GM10248 (cell line): Measurements from ENCODE around the gene OR11A1.

Experiments used
- CTCF ChIA-PET: fragments of 300-600 bp; sonication (Branson Sonifier 250); formaldehyde crosslinking; extraction: SDS; loops from one replicate; lab custom pipeline; 2021; ENCODE audit warnings: antibody characterized with exemption; lab: Yijun Ruan, JAX
- POLR2A ChIA-PET: fragments of 350-650 bp; sonication (Branson Sonifier 250); formaldehyde crosslinking; extraction: SDS; loops from one replicate; lab custom pipeline; 2020; ENCODE audit warnings: antibody characterized with exemption; lab: Yijun Ruan, JAX
- DNase-seq: peaks from one replicate; pipeline ENCODE4 v3.0.0; 2012; ENCODE audit errors: extremely low spot score
- TF ChIP-seq, protein P1 (sequence below): IDR thresholded peaks from 2 replicates; pipeline ENCODE4 v1.5.1; 2012; ENCODE audit warnings: mild to moderate bottlenecking, low read depth; ENCODE audit errors: extremely low read depth, missing control alignments, control extremely low read depth

The OR11A1 gene

DNA sequence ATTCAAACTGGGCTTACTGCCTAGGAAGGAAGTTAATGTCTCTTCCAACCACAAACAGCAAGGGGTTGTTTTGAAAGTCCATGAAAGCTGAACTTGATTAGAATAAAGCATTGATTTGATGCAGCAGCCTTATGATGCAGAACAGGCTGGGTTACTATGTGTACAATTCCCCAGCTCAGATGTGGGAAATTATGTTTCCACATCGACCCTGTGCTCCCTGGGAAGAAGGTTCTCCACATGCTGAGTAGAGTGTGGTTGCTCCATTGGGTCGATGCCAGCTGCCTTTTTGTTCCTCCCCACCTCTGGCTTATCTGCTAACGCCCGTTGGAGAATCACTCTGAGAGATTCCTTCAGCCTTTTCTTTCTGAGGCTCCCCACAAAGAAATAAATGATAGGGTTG lies 29.7 kb upstream of the OR11A1 start:
- TF ChIP-seq, protein P1, sequence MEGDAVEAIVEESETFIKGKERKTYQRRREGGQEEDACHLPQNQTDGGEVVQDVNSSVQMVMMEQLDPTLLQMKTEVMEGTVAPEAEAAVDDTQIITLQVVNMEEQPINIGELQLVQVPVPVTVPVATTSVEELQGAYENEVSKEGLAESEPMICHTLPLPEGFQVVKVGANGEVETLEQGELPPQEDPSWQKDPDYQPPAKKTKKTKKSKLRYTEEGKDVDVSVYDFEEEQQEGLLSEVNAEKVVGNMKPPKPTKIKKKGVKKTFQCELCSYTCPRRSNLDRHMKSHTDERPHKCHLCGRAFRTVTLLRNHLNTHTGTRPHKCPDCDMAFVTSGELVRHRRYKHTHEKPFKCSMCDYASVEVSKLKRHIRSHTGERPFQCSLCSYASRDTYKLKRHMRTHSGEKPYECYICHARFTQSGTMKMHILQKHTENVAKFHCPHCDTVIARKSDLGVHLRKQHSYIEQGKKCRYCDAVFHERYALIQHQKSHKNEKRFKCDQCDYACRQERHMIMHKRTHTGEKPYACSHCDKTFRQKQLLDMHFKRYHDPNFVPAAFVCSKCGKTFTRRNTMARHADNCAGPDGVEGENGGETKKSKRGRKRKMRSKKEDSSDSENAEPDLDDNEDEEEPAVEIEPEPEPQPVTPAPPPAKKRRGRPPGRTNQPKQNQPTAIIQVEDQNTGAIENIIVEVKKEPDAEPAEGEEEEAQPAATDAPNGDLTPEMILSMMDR, result no peak
- ChIA-PET POLR2A (no interaction called here), CTCF (no interaction called here)
- no peak for DNase-seq

DNA sequence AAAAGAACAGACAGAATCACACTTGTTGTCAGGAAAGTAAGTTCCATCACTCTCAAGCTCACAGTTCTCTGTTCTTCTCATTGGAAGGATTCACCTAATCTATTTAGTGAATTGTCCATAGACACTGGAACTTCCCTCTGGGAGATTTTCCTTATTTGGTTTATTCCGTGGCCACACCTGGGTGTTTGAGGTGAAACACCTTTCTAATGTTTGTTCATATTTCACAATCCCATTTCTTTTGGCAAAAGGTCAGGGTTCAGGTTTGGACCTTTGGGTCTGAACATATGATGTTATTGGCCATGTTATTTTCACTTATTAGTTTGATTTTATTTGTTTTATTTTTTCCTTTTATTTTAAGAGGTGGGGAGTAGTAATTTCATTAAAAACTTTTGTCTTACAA lies 26.9 kb upstream of the OR11A1 start:
- TF ChIP-seq, protein P1, result no peak
- CTCF ChIA-PET, result no interaction called here
- no peak for DNase-seq
- POLR2A ChIA-PET, result no interaction called here

DNA sequence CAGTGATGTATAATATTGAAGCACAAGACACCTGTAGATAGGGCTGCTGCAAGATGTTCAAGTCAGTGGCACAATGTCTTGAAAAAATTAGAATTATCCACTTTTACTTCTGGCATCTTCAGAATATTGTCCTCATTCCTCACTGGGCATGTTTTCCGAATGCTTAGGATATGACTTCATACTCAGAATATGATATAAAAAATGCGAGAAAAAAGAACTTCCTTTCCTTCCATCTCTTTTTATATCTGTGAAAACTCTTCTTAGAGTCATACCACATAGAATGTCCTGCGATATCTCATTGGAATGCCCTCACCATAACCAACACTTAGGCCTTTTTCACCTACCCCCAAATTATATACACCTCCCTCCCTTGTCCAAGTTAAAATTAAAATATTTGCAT lies 26.3 kb upstream of the OR11A1 start:
- TF ChIP-seq, protein P1, result no peak
- ChIA-PET POLR2A (no interaction called here), CTCF (no interaction called here)
- no peak for DNase-seq

DNA sequence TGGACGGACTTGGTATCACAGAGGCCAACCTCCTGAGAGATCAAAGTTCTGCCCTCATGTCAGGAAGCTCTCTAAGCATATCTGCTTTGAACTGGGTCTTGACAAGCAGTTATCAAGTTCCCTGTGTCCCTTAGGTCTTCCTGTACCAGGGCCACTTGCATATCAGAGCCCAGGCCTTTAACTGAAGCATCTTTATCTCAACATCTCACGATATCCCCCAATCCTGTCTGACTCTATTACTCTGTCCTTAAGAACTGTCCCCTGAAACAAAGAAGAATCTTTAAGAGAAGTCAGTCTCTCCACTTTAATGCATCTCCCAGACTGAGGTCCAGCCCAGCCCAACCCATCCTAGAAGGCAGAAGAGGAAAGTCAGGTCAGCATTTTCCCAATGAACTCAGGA lies 22.7 kb upstream of the OR11A1 start:
- TF ChIP-seq, protein P1, result no peak
- ChIA-PET POLR2A (no interaction called here), CTCF (no interaction called here)
- DNase-seq, result no peak

DNA sequence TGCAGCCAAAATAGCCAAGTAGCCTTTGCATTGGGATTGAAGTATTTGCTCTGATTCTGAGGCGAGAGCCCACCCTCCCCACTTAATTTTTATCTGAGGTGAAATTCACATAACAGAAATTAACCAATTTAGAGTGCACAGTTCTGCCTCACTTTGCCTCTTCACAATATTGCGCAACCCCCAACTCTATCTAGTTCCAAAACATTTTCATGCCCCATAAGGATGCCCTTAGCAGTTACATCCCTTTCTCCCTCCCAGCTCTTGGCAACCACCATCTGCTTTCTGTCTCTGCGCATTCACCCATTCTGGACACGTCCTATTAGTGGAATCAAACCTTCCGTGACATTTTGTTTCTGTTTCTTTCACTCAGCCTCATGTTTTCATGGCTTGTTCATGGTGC lies 21.9 kb upstream of the OR11A1 start:
- ChIA-PET POLR2A (no interaction called here), CTCF (interaction anchor here (2.6 kb wide), 1 partner anchor 12 kb away, joined by 6 read pairs; no protein-coding TSS in a partner anchor)
- DNase-seq, result no peak
- TF ChIP-seq, protein P1, result no peak

DNA sequence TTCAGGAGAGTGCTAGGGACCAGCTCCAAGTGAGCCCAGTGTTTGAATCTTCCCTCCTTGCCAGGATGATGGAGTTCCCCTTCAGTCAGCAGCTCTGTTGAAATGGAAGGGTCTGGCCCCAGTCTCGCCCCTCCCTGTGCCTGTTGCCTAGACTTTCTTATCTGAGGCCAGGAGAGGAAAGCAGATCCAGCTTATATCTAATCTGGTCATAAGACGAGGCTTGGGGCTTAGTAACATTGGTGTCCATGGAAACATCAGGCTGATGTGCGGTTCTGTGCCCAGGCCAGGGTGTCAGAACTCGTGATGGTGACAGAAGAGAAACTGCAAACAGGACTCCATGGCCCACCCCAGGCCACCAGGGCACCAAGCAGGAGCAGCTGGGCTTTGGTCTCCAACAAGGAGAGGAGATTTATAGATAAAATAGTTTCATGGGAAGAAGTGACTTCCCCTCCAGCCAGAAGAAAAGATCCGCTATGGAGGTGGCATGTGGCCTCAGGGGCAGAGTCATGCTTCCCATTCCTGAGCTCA lies 21.1 kb upstream of the OR11A1 start:
- ChIA-PET CTCF (interaction anchor here (1.1 to 2.6 kb wide), 3 partner anchors 11 to 13 kb away, joined by 3 to 6 read pairs (median 5); no protein-coding TSS in a partner anchor), POLR2A (no interaction called here)
- TF ChIP-seq, protein P1, result no peak
- no peak for DNase-seq

DNA sequence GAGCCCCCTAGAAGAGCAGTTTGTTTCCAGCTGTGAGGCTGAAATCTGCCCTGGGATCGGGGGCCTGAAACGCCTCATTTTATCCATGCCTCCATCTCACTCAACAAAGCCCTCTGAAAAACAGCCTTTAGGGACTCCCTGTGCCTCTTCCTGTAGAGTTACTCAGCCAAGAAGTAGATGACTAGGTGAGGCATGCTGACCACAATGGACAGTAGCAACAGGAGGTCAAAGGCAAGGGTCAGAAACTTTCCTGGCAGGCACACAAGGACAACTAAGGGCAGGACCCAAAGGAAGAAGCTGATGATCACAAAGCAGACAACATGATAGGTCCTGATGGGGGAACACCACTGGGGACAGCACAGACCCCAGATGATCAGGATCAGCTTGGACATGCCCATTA lies 18.1 kb upstream of the OR11A1 start:
- CTCF ChIA-PET, result no interaction called here
- POLR2A ChIA-PET, result no interaction called here
- DNase-seq, result no peak
- TF ChIP-seq, protein P1, result no peak
